Renal cortex interstitium (tissue), 11 donors: Measurements from ENCODE around the gene PBX4. TPM values are rescaled to one million over a fixed set of nuclear protein-coding genes. Genes with fewer than 3 reads are reported as not detected.

Experiments used
- DNase-seq, 11 donors: peaks; one replicate each; pipeline ENCODE4 v3.0.0-alpha.2; 2013; ENCODE audit warnings: low read depth in 9 of 11, low spot score in 4 of 11; ENCODE audit errors: extremely low read depth in 1 of 11
- polyA plus RNA-seq, 3 donors: library from polyadenylated mRNA; unstranded; fragments of 120-200 nt; gene quantifications; one replicate each; pipeline ENCODE4 v1.2.1, GENCODE V29; 2013; ENCODE audit not compliant: insufficient read length in 3 of 3

The PBX4 gene
- polyA plus RNA-seq, 3 donors = 2.6 to 9.1 (median 4.0) TPM

DNA sequence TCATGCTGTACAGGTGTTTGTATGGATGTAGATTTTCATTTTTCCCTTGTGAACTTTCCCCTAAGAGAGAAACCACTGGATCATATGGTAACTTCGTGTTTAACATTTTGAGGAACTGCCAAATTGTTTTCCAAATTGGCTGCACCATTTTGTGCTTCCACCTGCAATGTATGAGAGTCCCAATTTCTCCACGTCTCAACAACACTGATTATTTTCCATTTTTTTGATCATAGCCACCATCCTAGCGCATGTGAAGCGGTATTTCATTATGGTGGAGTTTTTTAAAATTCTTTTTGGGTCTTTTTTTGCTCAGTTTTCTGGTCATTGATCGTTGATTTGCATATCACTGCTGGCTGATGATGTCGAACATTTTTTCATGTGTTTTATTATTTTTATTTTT lies 97.5 kb downstream of the PBX4 start:
- DNase-seq = no peak

DNA sequence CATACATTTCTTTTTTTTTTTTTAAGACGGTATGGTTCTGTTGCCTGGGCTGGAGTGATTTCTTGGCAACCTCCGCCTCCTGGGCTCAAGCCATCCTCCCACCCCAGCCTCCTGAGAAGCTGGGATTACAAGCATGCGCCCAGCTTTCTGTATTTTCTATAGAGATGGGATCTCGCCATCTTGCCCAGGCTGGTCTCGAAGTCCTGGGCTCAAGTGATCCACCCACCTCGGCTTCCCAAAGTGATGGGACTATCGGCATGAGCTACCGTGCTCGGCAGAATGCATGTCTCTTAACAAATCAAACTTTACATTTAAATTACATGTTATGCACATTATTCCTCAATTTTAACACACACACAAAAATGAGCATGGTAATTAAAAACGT lies 101.3 kb downstream of the PBX4 start:
- no peak for DNase-seq

DNA sequence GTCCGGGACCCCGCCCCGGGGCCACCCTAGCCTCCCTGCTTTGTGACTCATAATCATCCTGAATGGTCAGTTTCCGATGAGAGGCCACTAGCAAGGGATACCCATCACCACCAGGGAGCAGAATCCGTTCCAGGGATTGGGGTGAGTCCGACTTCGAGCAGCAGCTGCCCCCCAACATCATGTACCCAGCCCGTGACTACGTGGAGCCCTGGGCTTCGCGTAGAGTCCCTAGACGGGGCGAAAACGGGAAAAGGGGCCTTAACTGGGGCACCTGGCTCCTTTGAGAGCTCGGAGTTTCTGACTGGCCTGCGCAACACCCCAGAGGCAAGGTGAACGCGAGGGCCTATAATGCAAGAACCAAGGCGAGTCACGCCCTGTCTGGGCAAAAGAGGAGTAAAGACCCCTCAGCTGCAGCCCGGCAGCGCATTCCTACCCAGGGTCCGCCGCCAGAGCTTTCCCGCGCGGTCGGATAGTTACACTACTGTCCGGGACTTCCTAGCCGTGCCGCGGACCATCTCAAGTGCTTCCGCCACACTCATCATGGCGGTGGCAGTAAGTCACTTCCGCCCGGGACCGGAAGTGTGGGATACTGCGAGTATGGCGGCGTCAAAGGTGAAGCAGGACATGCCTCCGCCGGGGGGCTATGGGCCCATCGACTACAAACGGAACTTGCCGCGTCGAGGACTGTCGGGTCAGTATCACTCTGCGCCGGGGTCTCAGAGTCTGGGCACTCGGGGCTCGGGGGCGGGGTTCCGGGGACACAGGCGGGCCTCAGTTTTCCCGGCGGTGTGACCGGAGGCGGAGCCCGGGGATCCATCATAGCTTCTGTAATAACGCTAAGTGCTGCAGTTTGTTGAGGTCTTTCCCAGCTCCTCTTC lies 102.6 kb downstream of the PBX4 start, which contains the start of gene NDUFA13:
Gene NDUFA13, plus strand, starts transcription at position 584 of the 878 bp plus-strand sequence. Its CDS starts 14 bp downstream, at position 598.
- peak; percentile 81 to 98 (median 94) for DNase-seq

DNA sequence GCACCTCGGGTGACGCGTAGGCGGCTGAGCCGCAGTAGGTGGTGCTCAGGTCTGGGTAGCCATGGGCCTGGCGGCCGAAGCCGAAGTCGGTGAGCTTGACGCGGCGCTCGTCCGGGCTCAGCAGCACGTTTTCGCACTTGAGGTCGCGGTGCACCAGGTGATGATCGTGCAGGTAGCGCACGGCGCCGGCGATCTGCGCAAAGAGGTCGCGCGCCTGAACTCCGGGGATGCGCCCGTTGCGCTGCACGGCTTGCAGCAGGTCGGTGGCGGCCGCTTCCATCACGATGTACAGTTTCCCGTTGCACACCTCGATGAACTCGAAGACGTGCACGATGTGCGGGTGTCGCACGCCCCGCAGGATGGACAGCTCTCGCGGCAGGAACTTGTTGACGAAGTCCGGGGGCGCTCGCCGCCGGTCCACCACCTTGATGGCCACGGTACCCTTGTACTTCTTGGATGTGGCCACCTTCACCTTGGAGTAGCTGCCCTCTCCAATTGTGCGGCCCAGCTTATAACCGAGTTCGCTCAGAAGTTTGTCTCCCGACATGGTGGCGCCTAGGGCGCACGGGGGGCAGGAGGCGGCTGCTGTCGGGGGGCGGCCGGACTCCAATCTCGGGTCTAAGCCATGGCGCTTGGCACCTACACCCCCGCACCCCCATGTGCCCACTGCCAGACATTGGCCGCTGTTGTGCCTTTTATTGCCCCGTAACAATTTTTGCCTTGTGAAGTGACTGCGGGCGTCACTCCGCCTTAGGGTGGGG lies 103.4 kb downstream of the PBX4 start, which contains the start of gene TSSK6:
Gene TSSK6, minus strand, starts transcription at position 668 of the 761 bp plus-strand sequence. Its CDS starts 121 bp downstream, at position 547.
- DNase-seq = no peak

DNA sequence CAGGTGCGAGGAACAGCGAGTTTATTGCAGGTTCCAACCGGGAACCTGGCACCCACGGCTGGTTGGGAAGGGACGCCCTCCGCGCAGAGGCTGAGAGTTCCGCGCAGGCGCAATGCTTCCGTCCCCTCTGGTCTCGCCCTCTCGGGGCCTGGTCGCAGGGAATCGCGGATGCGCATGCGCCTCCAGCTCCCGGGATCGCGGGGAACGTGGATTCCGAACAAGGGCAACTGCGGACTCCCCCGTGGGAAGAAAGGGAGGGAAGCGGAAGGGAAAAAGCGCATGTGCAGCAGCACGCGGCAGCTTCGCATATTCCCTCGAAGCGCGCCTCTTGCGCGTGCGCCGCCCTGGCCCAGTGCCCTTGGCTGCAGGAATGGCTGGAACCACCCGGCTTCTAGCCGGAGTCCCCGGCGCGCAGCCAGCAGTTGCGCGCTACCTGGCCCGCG lies 104.3 kb downstream of the PBX4 start:
- peak in 8 of 11 donors; percentile 58 to 74 (median 64) for DNase-seq

DNA sequence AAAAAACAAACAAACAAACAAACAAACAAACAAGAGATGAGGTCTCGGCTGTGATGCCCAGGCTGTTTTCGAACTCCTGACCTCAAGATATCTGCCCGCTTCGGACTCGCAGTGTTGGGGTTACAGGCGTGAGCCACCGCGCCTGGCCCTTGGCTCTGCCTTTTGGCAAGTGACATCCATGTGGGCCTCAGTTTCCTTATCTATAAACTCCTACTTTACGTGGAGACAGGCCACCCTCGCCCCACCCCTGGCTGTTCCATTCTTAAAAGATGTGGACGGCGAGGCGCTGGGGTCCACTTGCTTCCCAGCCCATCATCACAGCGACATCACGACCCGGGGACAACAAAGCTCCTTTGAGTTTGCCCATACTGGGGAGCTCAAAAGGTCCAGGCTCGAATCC lies 104.8 kb downstream of the PBX4 start:
- DNase-seq = no peak

Other genes with a start within 250 kb of the PBX4 start
- gene GATAD2A, start 213.0 kb downstream of the PBX4 start, polyA plus RNA-seq = 10 to 100 TPM; 46.4 to 58.0 (median 54.2) TPM
- 1 to 10 TPM in 2 of 3 donors, under 1 TPM in 1; 0.59 to 1.4 (median 1.3) TPM for gene TSSK6, start 103.1 kb downstream of the PBX4 start, polyA plus RNA-seq
- 100 to 1,000 TPM; 241 to 343 (median 284) TPM for gene NDUFA13, start 102.5 kb downstream of the PBX4 start, polyA plus RNA-seq
- 10 to 100 TPM in 1 of 3 donors, 1 to 10 TPM in 2; 6.8 to 12.4 (median 9.3) TPM for gene YJEFN3, start 89.8 kb downstream of the PBX4 start, polyA plus RNA-seq
- under 1 TPM; 0.11 to 0.26 (median 0.12) TPM for gene CILP2, start 80.4 kb downstream of the PBX4 start, polyA plus RNA-seq
- 10 to 100 TPM; 21.6 to 34.5 (median 31.0) TPM for gene LPAR2, start 9.5 kb upstream of the PBX4 start, polyA plus RNA-seq
- 1 to 10 TPM; 3.6 to 6.9 (median 5.6) TPM for gene GMIP, start 25.0 kb upstream of the PBX4 start, polyA plus RNA-seq
- gene ATP13A1, start 45.0 kb upstream of the PBX4 start, polyA plus RNA-seq = 10 to 100 TPM; 47.5 to 68.2 (median 51.9) TPM
- gene ZNF101, start 50.2 kb upstream of the PBX4 start, polyA plus RNA-seq = 10 to 100 TPM; 15.3 to 15.8 (median 15.6) TPM
- 10 to 100 TPM; 12.5 to 16.2 (median 13.9) TPM for gene ZNF14, start 114.4 kb upstream of the PBX4 start, polyA plus RNA-seq
- gene ZNF506, start 203.1 kb upstream of the PBX4 start, polyA plus RNA-seq = 10 to 100 TPM; 31.3 to 39.8 (median 32.1) TPM
- gene ZNF253, start 247.2 kb upstream of the PBX4 start, polyA plus RNA-seq = 10 to 100 TPM; 28.4 to 36.2 (median 30.0) TPM